HG02870 (cell line): ENCODE measurements around the gene CDK13.

Experiments
- ATAC-seq: cut with Tn5 transposase; IDR thresholded peaks from one replicate; pipeline ENCODE4 v1.9.1; 2021; ENCODE audit warnings: mild to moderate bottlenecking, moderate library complexity; ENCODE audit not compliant: unreplicated experiment

CDK13 gene

DNA sequence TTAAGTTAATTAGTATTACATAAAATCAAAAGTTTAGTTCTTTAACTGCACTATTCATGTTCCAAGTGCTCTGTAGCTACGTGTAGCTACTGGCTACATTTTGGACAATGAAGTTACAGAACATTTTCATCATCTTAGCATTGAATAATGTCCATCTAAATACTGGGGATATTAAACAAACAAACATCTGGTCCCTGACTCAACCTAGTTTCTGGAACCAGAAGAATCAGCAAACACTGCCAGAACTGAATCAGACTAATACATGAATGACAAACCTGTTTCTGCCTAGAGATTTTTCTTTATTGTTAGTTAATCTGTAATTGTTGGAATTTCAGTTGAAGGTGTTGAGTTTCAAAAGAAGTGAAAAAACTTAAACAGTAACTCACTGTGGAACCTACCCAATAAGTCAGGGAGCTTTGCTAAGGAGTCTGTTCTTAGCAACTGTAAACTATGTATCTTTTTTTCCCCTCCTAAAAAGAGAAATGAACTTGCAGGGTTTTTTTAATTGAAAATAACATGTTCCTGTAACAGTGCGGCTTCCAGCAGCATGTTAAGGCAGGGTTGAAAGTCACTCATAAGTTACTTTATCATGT lies 58.3 kb downstream of the CDK13 start:
- no peak for ATAC-seq

DNA sequence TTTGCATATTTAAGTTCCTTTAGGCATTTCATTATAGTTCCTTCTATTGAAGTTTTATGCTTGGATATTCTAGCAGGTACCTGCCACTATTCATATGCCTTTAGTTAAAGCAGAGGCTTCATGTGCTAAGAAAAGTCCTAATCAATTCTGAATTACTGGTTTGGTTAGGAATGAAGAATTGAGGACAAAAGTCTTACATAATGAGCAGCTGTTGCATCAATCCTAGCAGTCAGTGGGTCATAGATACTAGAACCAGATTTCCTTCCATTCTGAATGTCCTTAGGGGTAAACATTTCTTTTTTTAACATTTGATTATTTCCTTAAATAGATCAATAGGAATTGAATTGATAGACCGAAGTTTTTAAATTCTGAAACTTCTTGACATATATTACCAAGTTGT lies 59.2 kb downstream of the CDK13 start:
- ATAC-seq = no peak

DNA sequence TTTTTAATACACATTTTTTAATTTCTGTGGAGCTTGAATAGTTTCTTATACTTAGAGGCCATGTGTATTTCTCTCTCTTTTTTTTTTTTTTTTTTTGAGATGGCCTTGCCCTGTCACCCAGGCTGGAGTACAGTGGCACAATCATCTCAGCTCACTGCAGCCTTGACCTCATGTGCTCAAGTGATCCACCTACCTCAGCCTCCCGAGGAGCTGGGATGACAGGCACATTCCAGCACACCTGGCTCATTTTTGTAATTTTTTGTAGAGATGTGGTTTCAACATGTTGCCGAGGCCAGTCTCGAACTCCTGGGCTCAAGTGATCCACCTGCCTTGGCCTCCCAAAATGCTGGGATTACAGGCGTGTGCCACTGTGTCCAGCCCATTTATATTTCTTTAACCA lies 64.3 kb downstream of the CDK13 start:
- no peak for ATAC-seq

DNA sequence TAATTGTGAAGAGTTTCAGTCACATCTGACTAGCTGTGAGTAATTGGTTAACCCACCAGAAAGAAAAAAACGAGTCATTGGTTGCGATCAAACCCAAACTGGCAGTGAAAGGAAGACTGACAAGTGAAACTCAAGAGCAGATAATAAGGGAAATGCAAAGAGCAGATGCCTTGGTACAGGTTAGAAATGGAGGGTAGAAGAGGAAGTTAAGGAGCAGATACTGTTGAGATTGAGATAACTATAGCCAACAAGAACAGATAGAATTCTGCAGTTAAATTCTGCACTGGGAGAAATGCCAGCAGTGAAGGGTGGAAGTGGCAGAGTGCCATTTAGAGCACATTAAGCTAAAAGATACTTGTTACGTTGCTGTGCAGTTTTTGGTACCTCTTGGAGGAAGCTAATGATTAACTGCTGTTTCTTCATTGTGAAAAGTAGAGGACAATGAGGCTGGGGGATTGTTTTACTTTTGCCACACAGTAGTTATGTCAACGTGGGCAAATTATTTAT lies 65.8 kb downstream of the CDK13 start:
- ATAC-seq = peak; percentile 82

DNA sequence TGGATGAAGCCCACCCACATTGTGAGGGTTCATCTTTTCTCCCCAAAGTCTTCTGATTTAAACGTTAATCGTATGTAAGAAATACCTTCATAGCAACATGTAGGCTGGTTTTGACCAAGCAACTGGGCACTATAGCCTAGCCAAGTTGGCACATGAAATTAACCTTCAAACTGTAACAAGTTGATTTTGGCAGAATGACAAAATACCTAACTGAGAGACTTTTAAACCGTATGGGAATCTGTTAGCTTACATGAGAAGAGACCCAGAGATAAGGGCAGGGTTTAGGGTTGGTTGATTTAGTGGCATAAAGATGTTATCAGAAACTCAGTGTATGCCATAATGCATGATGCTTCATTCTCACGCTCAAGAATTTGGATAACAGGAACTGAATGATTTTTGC lies 69.5 kb downstream of the CDK13 start:
- ATAC-seq = no peak

DNA sequence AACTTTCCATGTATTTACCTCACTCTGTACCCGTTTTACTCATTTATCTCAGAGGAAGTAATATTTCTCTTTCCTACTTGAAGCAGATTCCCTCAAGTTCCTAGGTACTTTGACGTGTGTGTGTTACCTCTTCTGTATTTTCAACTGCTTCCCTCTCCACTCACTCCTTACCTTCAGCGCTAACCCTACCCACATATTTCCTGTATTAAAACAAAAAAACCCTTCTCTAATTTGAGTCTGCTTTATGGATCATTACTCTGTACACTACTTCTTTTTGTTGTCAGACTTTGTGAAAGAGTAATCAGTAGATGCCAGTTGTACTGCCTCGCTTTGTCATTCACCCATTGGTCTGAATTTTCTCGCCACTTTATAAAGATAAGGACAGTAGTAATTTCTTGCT lies 74.0 kb downstream of the CDK13 start:
- ATAC-seq = no peak

DNA sequence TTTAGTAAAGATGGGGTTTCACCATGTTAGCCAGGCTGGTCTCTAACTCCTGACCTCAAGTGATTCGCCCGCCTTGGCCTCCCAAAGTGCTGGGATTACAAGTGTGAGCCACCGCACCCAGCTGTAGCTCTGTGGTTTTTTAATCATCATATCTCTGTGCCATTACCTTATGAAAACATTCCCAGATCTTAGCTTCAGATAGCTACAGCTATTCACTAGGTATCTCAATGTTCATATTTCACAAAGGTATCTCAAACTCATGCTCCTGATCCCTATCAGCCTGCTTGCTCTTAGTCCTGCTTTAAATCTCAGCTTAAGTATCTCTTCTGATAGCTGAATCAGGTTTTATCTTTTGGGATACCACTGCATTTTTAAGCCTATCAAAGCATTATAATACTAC lies 74.8 kb downstream of the CDK13 start:
- no peak for ATAC-seq

DNA sequence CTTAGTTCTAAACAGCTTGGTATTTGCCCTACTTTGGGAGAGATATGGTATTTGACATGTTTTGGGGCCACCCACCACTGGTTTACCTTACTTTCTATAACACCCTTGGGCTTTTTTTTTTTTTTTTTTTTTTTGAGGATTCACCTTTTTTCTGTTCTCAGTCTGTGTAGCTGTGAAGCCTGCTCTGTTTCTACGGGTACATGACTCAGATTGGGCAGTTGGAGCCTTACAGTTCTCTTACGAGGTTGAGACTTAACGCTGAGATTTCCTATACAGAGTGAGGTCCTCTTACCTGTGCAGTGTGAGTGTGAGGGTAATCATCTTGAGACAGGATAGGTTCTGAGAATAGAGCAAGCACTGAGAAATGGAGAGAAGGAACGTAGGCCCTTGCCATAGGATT lies 77.5 kb downstream of the CDK13 start:
- ATAC-seq = no peak

DNA sequence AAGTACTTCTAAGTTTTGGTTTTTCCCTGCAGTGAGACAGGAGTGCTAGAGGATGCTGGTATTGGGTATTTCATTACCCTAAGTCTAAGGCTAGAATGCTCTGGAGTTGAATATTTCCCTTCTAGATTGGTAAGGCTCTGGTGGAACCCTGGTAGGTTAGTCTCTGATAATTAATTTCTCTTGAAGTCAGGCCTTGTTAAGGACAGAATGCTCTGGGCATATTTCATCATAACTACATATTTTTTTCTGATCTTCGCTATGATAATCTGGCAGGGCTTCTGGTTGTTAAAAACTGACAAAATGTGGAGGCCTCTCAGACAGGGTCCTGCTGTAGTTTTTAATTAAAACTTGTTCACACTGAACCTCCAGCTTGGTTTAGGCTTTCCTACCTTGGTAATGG lies 83.8 kb downstream of the CDK13 start:
- ATAC-seq = no peak

DNA sequence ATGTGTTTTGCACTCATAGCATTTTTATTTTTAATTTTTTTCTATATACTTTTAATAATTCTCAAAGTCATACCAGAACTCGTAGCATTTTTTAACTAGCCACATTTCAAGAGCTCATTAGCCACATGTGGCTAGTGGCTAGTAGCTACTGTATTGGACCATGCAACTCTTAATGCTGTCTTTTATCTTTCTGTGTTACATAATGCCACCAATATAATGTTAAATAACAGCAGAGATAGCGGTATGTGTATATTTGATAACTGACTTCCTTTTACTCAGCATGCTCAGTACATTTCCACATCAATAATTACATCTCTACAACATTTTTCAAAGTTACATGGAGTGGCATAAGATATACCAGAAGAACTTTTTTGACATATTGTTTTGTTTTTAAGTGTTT lies 91.4 kb downstream of the CDK13 start:
- no peak for ATAC-seq

DNA sequence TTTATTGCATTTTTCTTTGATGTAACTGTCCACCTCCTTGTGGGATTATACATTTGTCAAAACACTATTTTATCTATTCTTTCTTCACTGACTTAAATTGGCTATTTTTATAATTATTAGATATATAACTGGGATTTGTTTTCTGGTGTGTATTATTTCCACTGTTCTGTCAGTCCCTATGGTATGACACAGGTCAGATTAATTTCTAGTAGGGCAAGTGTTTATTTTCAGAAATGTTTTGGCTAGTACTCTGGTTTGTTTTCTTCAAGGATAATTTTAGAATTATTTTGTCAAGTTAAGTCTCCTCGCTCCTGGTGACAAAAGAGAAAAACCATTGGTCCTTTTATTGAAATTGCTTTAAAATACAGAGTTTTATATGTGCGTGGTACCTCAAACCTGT lies 93.1 kb downstream of the CDK13 start:
- ATAC-seq = no peak

DNA sequence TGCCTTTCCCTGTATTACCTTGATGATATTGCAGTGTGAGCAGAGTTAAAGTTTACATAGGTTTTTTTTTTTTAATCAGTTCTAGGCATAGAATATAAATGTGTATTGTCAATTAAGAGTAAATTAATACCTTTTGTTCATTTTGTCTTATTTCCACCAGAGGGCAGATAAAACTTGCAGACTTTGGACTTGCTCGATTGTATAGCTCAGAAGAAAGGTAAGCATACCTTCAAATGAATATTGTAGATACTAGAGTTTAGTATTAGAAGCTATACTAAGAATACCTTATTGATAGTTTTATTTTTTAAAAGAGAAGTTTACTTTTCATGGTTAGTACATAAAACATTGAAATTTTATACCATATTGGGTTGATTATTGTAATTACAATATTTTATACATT lies 97.6 kb downstream of the CDK13 start:
- no peak for ATAC-seq

DNA sequence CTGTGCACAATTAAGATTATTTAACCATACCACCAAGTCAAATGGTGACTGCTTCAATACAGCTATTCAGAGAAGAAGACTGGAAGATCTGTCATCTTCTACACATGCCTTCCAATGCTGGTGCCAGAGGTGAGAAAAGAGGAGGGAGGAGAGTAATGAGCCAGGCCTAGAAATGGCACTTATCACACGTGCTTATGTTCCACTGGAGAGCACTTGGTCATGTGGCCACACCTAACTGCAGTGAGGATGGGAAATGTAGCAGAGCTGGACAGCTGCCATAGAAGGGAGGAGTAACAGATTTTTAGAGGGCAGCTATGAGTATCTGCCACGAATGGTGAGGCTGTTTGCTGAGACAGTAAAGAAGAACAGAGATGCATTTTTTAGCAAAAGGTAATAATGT lies 107.2 kb downstream of the CDK13 start:
- no peak for ATAC-seq

DNA sequence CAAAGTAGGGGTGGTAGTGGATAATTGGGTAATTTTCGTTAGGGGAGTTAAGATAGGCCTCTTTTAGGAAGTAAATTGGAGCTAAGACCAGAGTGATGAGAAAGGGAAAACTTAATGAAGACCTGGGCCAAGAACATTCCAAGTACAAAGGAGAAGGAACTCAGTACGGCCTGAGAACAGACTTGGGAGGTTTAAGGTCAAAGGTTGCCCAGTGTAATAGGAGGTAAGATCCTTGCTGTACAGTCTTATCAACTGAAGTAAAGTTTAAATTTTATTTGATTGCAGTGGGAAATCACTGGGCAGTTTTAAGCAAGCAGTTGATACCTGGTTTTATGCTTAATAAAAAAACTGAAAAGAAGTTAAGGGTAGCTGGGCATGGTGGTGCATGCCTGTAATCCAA lies 108.0 kb downstream of the CDK13 start:
- no peak for ATAC-seq

DNA sequence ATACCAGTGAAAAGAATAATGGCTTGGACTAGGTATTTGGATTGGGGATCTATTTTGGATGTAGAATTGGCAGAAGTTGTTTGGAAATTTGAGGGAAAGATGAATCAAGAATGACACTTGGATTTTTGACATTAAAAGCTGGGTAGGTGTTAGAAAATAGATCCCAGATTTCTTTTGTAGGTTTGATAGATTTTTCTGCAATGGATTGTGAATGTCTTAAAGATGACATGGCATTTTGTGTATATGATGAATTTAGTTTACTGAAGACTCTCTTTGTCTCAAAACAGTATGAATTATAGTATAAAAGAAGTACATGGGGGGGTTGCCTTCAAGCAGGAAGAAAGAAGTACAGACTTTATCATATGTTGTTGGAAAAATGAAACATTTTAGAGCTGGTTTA lies 108.6 kb downstream of the CDK13 start:
- no peak for ATAC-seq

DNA sequence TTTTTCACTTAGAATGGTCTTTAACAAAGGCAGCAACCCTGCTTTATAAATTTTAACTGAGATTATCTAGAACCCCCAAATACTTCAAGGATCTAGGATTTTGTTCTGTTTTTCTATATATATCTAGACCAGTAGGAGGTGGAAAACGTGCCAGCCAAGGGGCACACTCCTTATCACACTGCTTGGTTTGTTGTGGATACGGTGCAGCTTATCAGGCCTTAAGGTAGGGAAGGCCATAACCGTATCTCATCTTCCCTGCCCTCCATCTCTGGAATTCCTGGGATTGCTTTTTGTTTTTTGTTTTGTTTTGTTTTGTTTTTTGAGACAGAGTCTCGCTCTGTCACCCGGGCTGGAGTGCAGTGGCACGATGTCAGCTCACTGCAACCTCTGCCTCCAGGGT lies 109.0 kb downstream of the CDK13 start:
- ATAC-seq = no peak

DNA sequence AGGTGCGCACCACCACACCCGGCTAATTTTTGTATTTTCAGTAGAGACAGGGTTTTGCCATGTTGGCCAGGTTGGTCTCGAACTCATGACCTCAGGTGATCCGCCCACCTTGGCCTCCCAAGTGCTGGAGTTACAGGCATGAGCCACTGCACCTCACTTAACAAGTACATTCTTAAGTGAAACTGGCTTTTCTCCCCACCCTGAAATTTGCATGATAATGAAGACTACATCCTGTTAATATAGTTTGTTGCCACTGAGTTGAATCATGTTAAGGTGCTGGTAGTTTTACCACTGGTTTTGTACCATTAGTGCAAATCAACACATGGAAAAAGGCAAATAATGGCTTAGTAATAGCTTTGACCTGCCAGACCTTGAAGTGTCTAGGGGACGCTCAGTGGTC lies 122.2 kb downstream of the CDK13 start:
- no peak for ATAC-seq

DNA sequence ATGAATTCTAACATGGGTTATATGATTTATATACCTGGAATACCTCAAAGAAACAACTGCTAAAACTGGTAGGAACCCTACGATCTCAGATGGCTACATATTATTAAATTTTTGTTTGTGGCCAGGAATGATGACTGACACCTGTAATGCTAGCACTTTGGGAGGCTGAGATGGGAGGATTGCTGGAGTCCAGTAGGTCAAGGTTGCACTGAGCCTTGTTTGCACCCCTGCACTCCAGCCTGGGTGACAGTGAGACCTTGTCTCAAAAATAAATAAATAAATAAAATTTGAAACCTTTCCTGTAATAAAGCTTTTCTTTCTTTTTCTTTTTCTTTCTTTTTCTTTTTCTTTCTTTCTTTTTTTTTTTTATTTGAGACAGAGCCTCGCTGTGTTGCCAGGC lies 123.2 kb downstream of the CDK13 start:
- no peak for ATAC-seq

DNA sequence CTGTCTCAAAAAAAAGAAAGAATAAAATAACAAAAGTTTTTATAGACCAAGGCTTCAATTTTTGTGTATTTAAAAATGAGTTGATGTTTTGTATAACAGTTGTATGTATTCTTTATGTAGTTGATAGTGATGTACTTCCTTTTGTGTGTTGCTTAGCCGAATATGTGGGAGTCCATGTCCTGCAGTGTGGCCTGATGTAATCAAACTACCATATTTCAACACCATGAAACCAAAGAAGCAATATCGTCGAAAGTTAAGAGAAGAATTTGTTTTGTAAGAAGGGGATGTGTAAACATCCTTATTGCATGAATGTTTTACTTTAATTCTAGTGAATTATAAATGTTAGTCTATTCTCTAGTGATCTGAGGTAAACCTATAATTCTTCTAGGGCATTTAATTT lies 127.8 kb downstream of the CDK13 start:
- no peak for ATAC-seq

DNA sequence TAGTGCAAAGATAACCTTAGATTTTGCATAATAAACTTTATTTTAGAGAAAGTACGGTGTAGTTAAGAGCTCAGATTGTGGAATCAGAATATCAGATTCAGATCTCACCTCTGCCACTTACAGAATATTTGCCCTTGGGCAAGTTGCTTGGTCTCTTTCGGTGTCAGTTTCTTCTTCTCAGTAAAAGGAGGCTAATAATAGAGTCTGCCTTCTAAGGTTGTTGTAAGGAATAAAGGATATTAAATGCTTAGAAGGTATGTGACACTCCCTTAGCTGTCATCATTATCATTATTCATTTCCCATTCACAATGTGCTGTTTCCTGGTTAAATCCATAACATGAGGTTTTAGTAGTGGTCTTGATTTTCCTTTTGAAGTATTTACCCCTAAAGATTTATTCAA lies 142.1 kb downstream of the CDK13 start:
- no peak for ATAC-seq

DNA sequence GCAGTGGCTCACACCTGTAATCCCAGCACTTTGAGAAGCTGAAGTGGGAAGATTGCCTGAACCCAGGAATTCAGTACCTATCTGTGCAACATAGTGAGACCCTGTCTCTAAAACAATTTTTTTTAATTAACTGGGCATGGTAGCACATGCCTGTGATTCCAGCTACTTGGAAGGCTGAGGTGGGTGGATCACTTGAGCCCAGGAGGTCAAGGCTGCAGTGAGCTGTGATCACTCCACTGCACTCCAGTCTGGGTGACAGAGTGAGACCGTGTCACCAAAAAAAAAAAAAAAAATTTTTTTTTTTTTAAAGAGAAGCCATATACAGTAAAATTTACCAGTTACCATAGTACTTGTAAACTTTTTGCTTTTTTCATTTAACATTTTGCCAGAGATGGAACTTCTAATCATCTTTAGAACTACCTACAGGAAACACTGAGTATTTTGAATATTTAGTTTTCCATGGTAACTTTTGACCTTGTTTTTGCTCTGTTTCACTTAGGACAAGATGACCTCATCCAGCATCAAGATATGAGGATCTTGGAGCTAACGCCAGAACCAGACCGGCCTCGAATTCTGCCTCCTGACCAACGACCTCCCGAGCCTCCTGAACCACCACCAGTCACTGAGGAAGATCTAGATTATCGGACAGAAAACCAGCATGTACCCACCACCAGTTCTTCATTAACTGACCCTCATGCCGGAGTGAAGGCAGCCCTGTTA lies 143.7 kb downstream of the CDK13 start:
- no peak for ATAC-seq

DNA sequence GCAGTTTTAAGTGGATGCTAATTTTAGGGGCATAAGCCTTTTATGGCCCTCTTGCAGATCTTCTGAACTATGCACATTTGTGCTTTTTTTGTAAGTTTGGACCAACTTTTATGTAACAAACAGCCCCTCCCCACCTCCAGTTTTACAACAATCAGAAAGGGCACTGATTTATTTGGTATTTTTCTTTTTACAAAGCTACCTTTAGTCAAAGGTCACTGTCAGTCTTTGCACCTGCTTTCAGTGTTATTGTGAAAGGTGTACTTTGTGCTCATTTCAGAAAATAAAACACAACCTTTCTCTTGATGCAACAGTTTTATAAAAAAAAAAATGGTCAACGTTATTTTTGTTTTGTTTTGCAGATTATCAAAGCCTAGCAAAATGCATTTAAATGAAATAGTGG lies 145.2 kb downstream of the CDK13 start:
- ATAC-seq = no peak
